H9 (cell line): ENCODE results near the gene TMEM253. TPM values are rescaled to one million over a fixed set of nuclear protein-coding genes. Genes with fewer than 3 reads are reported as not detected.

Experiments
- DNase-seq: peaks from one replicate; pipeline ENCODE4 v3.0.0-alpha.2; 2017
- H2AFZ ChIP-seq: one replicate; pipeline ENCODE4 v1.6.1; 2013; ENCODE audit warnings: mild to moderate bottlenecking, low read length, control low read depth, moderate library complexity
- H2AK5ac ChIP-seq: 2 replicates; pipeline ENCODE4 v1.6.1; 2013; ENCODE audit warnings: low read length, control low read depth, mixed read lengths; ENCODE audit not compliant: insufficient read length
- H2BK120ac ChIP-seq: one replicate; pipeline ENCODE4 v1.6.1; 2013; ENCODE audit warnings: low read depth, mild to moderate bottlenecking, low read length, control low read depth, inconsistent platforms; ENCODE audit not compliant: poor library complexity, severe bottlenecking
- H2BK12ac ChIP-seq: 2 replicates; pipeline ENCODE4 v1.6.1; 2013; ENCODE audit warnings: low read length, control low read depth, mixed read lengths, low read depth; ENCODE audit not compliant: insufficient read length
- H2BK15ac ChIP-seq: 2 replicates; pipeline ENCODE4 v1.6.1; 2013; ENCODE audit warnings: low read depth, low read length, control low read depth
- H2BK20ac ChIP-seq: one replicate; pipeline ENCODE4 v1.6.1; 2013; ENCODE audit warnings: low read depth, mild to moderate bottlenecking, low read length, control low read depth, inconsistent platforms; ENCODE audit not compliant: poor library complexity, severe bottlenecking
- H2BK5ac ChIP-seq: 2 replicates; pipeline ENCODE4 v1.6.1; 2013; ENCODE audit warnings: low read length, control low read depth, mixed read lengths; ENCODE audit not compliant: insufficient read length
- H3K14ac ChIP-seq: 2 replicates; pipeline ENCODE4 v1.6.1; 2013; ENCODE audit warnings: low read length, control low read depth; ENCODE audit not compliant: insufficient read depth
- H3K18ac ChIP-seq: 2 replicates; pipeline ENCODE4 v1.6.1; 2013; ENCODE audit warnings: low read depth, mild to moderate bottlenecking, mixed read lengths, low read length, control low read depth; ENCODE audit not compliant: insufficient read length
- H3K23ac ChIP-seq: 2 replicates; pipeline ENCODE4 v1.6.1; 2013; ENCODE audit warnings: low read length, control low read depth, mixed read lengths, low read depth; ENCODE audit not compliant: insufficient read length
- H3K23me2 ChIP-seq: 2 replicates; pipeline ENCODE4 v1.6.1; 2013; ENCODE audit warnings: low read depth, mild to moderate bottlenecking, mixed read lengths, low read length, control low read depth; ENCODE audit not compliant: insufficient read length, poor library complexity, severe bottlenecking
- H3K27ac ChIP-seq: 2 replicates; pipeline ENCODE4 v1.5.1; 2013; ENCODE audit warnings: low read length, control low read depth, mixed read lengths, low read depth; ENCODE audit not compliant: insufficient read length
- H3K27me3 ChIP-seq: 2 replicates; pipeline ENCODE4 v1.6.1; 2013; ENCODE audit warnings: low read length, control low read depth, inconsistent platforms; ENCODE audit not compliant: insufficient read depth
- H3K4ac ChIP-seq: 2 replicates; pipeline ENCODE4 v1.6.1; 2013; ENCODE audit warnings: low read depth, mild to moderate bottlenecking, control low read depth, inconsistent platforms, low read length, moderate library complexity
- H3K4me1 ChIP-seq: 2 replicates; pipeline ENCODE4 v1.6.1; 2013; ENCODE audit warnings: low read length, control low read depth, inconsistent platforms; ENCODE audit not compliant: insufficient read depth
- H3K4me2 ChIP-seq: 2 replicates; pipeline ENCODE4 v1.6.1; 2013; ENCODE audit warnings: low read length, control low read depth, mixed read lengths; ENCODE audit not compliant: insufficient read length, insufficient read depth
- H3K56ac ChIP-seq: 2 replicates; pipeline ENCODE4 v1.6.1; 2013; ENCODE audit warnings: low read depth, mild to moderate bottlenecking, mixed read lengths, low read length, control low read depth; ENCODE audit not compliant: insufficient read length
- H3K79me1 ChIP-seq: 2 replicates; pipeline ENCODE4 v1.6.1; 2013; ENCODE audit warnings: low read depth, mild to moderate bottlenecking, moderate library complexity, low read length, control low read depth, inconsistent platforms; ENCODE audit not compliant: insufficient read depth, poor library complexity, severe bottlenecking
- H3K79me2 ChIP-seq: 2 replicates; pipeline ENCODE4 v1.6.1; 2013; ENCODE audit warnings: low read length, control low read depth, inconsistent platforms; ENCODE audit not compliant: insufficient read depth
- H3K9ac ChIP-seq: 2 replicates; pipeline ENCODE4 v1.6.1; 2013; ENCODE audit warnings: low read length, control low read depth, mixed read lengths; ENCODE audit not compliant: insufficient read length; ENCODE audit errors: extremely low read depth
- H3K9me3 ChIP-seq: one replicate; pipeline ENCODE4 v1.6.1; 2013; ENCODE audit warnings: low read depth, low read length, inconsistent platforms; ENCODE audit not compliant: control insufficient read depth
- H3T11ph ChIP-seq: one replicate; pipeline ENCODE4 v1.6.1; 2013; ENCODE audit warnings: mild to moderate bottlenecking, low read length, control low read depth, inconsistent platforms
- H4K20me1 ChIP-seq: one replicate; pipeline ENCODE4 v1.6.1; 2013; ENCODE audit not compliant: control insufficient read depth, insufficient read length, insufficient read depth
- H4K5ac ChIP-seq: 2 replicates; pipeline ENCODE4 v1.6.1; 2013; ENCODE audit warnings: low read depth, mild to moderate bottlenecking, mixed read lengths, low read length, control low read depth; ENCODE audit not compliant: insufficient read length
- H4K8ac ChIP-seq: replicated peaks from 2 replicates; pipeline ENCODE4 v1.6.1; 2013; ENCODE audit warnings: low read length, control low read depth, mixed read lengths, low read depth; ENCODE audit not compliant: insufficient read length
- H4K91ac ChIP-seq: 2 replicates; pipeline ENCODE4 v1.6.1; 2013; ENCODE audit warnings: low read depth, mild to moderate bottlenecking, moderate library complexity, mixed read lengths, low read length, control low read depth; ENCODE audit not compliant: insufficient read length
- H3K27ac Mint-ChIP-seq, 3 experiments: 2 replicates in 2 of 3; 3 replicates in 1 of 3; pipeline ENCODE4 v1.8.0; 2020 to 2021; ENCODE audit warnings: mixed read lengths in 3 of 3, mild to moderate bottlenecking in 1 of 3, moderate library complexity in 1 of 3
- H3K27me3 Mint-ChIP-seq: 2 replicates; pipeline ENCODE4 v1.8.0; 2021; ENCODE audit warnings: low read depth, mild to moderate bottlenecking, moderate library complexity, mixed read lengths
- H3K36me3 Mint-ChIP-seq, 3 experiments: 2 replicates in 2 of 3; 3 replicates in 1 of 3; pipeline ENCODE4 v1.8.0; 2020 to 2021; ENCODE audit warnings: low read depth in 3 of 3, mixed read lengths in 3 of 3; ENCODE audit not compliant: insufficient read depth in 1 of 3
- H3K4me1 Mint-ChIP-seq, 2 experiments: 2 replicates each; pipeline ENCODE4 v1.8.0; 2020; ENCODE audit warnings: mixed read lengths in 2 of 2
- H3K4me3 Mint-ChIP-seq, 2 experiments: 2 replicates in 1 of 2; 3 replicates in 1 of 2; pipeline ENCODE4 v1.8.0; 2020 to 2021; ENCODE audit warnings: mild to moderate bottlenecking in 2 of 2, mixed read lengths in 2 of 2, moderate library complexity in 1 of 2
- H3K9me3 Mint-ChIP-seq, 2 experiments: 2 replicates in 1 of 2; 3 replicates in 1 of 2; pipeline ENCODE4 v1.8.0; 2020; ENCODE audit warnings: mild to moderate bottlenecking in 2 of 2, mixed read lengths in 2 of 2, moderate library complexity in 1 of 2
- WGBS: extraction: QIAGEN DNeasy Blood & Tissue Kit; methylation state at CpG from one replicate; pipeline ENCODE4 v1.1.7; 2013; ENCODE audit warnings: missing lambda C conversion rate, low lambda C conversion rate, mixed read lengths; ENCODE audit not compliant: insufficient read length; ENCODE audit errors: extremely low coverage; 5-methylcytosine and 5-hydroxymethylcytosine counted together
- total RNA-seq: library from RNA; stranded (reverse); gene quantifications from 2 replicates; pipeline ENCODE4 v1.2.1, GENCODE V29; 2021
- TF ChIP-seq, protein P1 (sequence below): fragments of 200-600 bp; sonication (generic); conservative IDR thresholded peaks from 3 replicates; pipeline ENCODE4 v1.8.0; 2021; ENCODE audit warnings: antibody characterized with exemption, mild to moderate bottlenecking

The TMEM253 gene
- total RNA-seq, 1 experiment from 2014 or later: 2.2 TPM

DNA sequence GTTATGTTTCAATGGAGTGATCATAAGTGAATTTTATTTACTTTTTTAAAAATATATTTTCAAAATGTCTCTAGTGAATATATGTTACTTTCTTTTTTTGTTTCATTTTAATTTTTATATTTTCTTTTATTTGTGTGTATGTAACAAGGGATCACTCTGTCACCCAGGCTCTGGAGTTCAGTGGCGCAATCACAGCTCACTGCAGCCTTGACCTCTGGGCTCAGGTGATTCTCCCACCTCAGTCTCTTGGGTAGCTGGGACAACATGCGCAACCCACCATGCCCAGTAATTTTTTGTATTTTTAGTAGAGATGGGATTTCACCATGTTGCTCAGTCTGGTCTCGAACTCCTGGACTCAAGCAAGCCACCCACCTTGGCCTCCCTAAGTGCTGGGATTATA, 18.1 kb downstream of the TMEM253 start:
- Histone ChIP-seq H3K23me2 (no peaks in the 10 kb centered on the region), H3K9ac (no peak overlapping the region), H4K5ac (no peak overlapping the region), H2BK20ac (no peak overlapping the region), H3K4me1 (no peaks in the 10 kb centered on the region), H3K9me3 (no peaks in the 10 kb centered on the region), H3K27me3 (no peaks in the 10 kb centered on the region), H2BK120ac (no peak overlapping the region), H2BK12ac (no peak overlapping the region), H4K91ac (no peak overlapping the region), H3K79me1 (no peaks in the 10 kb centered on the region), H3T11ph (no peak overlapping the region), H2AK5ac (no peak overlapping the region), H3K14ac (no peak overlapping the region), H2AFZ (no peak overlapping the region), H3K23ac (no peak overlapping the region), H3K27ac (no peak overlapping the region), H3K18ac (no peak overlapping the region), H3K56ac (no peak overlapping the region), H3K79me2 (no peaks in the 10 kb centered on the region), H3K4ac (no peak overlapping the region), H2BK5ac (no peak overlapping the region), H3K4me2 (no peak overlapping the region), H4K20me1 (no peaks in the 10 kb centered on the region), H4K8ac (no peak overlapping the region), H2BK15ac (no peak overlapping the region)
- Mint-ChIP-seq H3K9me3 (no peaks in the 10 kb centered on the region), H3K4me1 (peaks cover 6% of the 10 kb centered on the region in 2 experiments), H3K36me3 (no peaks in the 10 kb centered on the region), H3K27ac (no peak overlapping the region), H3K27me3 (no peaks in the 10 kb centered on the region), H3K4me3 (no peak overlapping the region)
- DNase-seq: no peak
- TF ChIP-seq, protein P1, sequence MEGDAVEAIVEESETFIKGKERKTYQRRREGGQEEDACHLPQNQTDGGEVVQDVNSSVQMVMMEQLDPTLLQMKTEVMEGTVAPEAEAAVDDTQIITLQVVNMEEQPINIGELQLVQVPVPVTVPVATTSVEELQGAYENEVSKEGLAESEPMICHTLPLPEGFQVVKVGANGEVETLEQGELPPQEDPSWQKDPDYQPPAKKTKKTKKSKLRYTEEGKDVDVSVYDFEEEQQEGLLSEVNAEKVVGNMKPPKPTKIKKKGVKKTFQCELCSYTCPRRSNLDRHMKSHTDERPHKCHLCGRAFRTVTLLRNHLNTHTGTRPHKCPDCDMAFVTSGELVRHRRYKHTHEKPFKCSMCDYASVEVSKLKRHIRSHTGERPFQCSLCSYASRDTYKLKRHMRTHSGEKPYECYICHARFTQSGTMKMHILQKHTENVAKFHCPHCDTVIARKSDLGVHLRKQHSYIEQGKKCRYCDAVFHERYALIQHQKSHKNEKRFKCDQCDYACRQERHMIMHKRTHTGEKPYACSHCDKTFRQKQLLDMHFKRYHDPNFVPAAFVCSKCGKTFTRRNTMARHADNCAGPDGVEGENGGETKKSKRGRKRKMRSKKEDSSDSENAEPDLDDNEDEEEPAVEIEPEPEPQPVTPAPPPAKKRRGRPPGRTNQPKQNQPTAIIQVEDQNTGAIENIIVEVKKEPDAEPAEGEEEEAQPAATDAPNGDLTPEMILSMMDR: no peak
- WGBS: no CpG with 5 or more reads among the region's 3 CpGs
